Thoracic aorta (tissue), 2 donors: ENCODE data around the gene POU2F2. TPM values are rescaled to one million over a fixed set of nuclear protein-coding genes. Genes with fewer than 3 reads are reported as not detected.

Source experiments
- ATAC-seq: fragments of 150-250 bp; one replicate; pipeline ENCODE4 v1.8.0; 2017; ENCODE audit warnings: low read depth; ENCODE audit not compliant: insufficient number of reproducible peaks, low FRiP score
- DNase-seq: peaks from one replicate; pipeline ENCODE4 v3.0.0-alpha.2; 2020; ENCODE audit warnings: low spot score
- H3K27ac ChIP-seq, 2 donors: fragments of 200-600 bp; sonication (generic); 1 replicate in 1 of 2; 2 replicates in 1 of 2; pipeline ENCODE4 v1.5.1; 2016; ENCODE audit warnings: mild to moderate bottlenecking in 2 of 2, moderate library complexity in 2 of 2
- H3K27me3 ChIP-seq: fragments of 200-600 bp; sonication (generic); replicated peaks from 2 replicates; pipeline ENCODE4 v1.6.0; 2016; ENCODE audit warnings: mild to moderate bottlenecking; ENCODE audit not compliant: insufficient read depth
- H3K36me3 ChIP-seq: fragments of 200-600 bp; sonication (generic); one replicate; pipeline ENCODE4 v1.5.1; 2016
- H3K4me1 ChIP-seq, 2 donors: fragments of 200-600 bp; sonication (generic); 1 replicate in 1 of 2; 2 replicates in 1 of 2; pipeline versions ENCODE4 v1.5.1 to v1.6.0; 2016; ENCODE audit warnings: low read depth in 2 of 2, mild to moderate bottlenecking in 1 of 2; ENCODE audit not compliant: control insufficient read depth in 1 of 2
- H3K4me3 ChIP-seq: fragments of 200-600 bp; sonication (generic); 2 replicates; pipeline ENCODE4 v1.5.1; 2016; ENCODE audit warnings: mild to moderate bottlenecking
- H3K9me3 ChIP-seq: fragments of 200-600 bp; sonication (generic); 2 replicates; pipeline ENCODE4 v1.5.1; 2016
- CTCF ChIP-seq: fragments of 200-600 bp; sonication (generic); IDR thresholded peaks from one replicate; pipeline ENCODE4 v1.5.1; 2019; ENCODE audit warnings: antibody characterized with exemption
- total RNA-seq, 2 donors: library from RNA; depleted of rRNA; stranded (reverse); fragments of >200 nt; gene quantifications; one replicate each; pipeline versions ENCODE4 v1.1.0 to v1.2.3, GENCODE V29; 2016

Gene POU2F2
- total RNA-seq = 1 to 10 TPM in 1 of 2 donors, under 1 TPM in 1; 0.85 to 5.8 TPM

- DNase-seq = no peak
- peak within 1 kb of the TSS; percentile 64 for H3K4me3 ChIP-seq
- H3K4me1 ChIP-seq = peaks cover 4 to 15% of the 10 kb centered on the region in 2 donors
- TF ChIP-seq CTCF = no peak
- peaks cover 5% of the 10 kb centered on the region for H3K27me3 ChIP-seq
- no peaks in the 10 kb centered on the region for H3K36me3 ChIP-seq
- H3K27ac ChIP-seq = no peak within 1 kb of the TSS
- H3K9me3 ChIP-seq = no peaks in the 10 kb centered on the region
- ATAC-seq = no peak
These were observed at the start of gene POU2F2 for GRCh38 chr19:42132030-42132628. Gene POU2F2, minus strand, starts transcription at chr19:42132446. Its CDS starts 35 bp downstream, at chr19:42132411.

GRCh38 chr19:42178791-42179674 lies 46.8 kb upstream of the POU2F2 start:
- Histone ChIP-seq H3K36me3 (no peaks in the 10 kb centered on the region), H3K4me1 (peaks cover 5 to 18% of the 10 kb centered on the region in 2 donors), H3K4me3 (no peak overlapping the region), H3K9me3 (no peaks in the 10 kb centered on the region), H3K27ac (no peak overlapping the region), H3K27me3 (peaks cover 15% of the 10 kb centered on the region)
- no peak for TF ChIP-seq CTCF
- ATAC-seq (no peak), DNase-seq (no peak)

- no peak for TF ChIP-seq CTCF
- H3K9me3 ChIP-seq = no peaks in the 10 kb centered on the region
- DNase-seq (no peak), ATAC-seq (no peak)
- H3K27ac ChIP-seq = no peak overlapping the region
- H3K4me3 ChIP-seq = no peak overlapping the region
- H3K36me3 ChIP-seq = no peaks in the 10 kb centered on the region
- H3K4me1 ChIP-seq = peaks cover 5 to 18% of the 10 kb centered on the region in 2 donors
- H3K27me3 ChIP-seq = peaks cover 15% of the 10 kb centered on the region
These were observed 45.4 kb upstream of the POU2F2 start for GRCh38 chr19:42177686-42178019.

- peaks cover 5 to 18% of the 10 kb centered on the region in 2 donors for H3K4me1 ChIP-seq
- H3K27ac ChIP-seq = no peak overlapping the region
- peaks cover 15% of the 10 kb centered on the region for H3K27me3 ChIP-seq
- no peaks in the 10 kb centered on the region for H3K9me3 ChIP-seq
- TF ChIP-seq CTCF = peak; percentile 28
- DNase-seq (no peak), ATAC-seq (no peak)
- no peaks in the 10 kb centered on the region for H3K36me3 ChIP-seq
- H3K4me3 ChIP-seq = peak overlapping the region; percentile 81
These were observed 44.9 kb upstream of the POU2F2 start for GRCh38 chr19:42176990-42177685.

GRCh38 chr19:42176649-42176989 lies 44.4 kb upstream of the POU2F2 start:
- Histone ChIP-seq H3K27ac (no peak overlapping the region), H3K36me3 (no peaks in the 10 kb centered on the region), H3K9me3 (no peaks in the 10 kb centered on the region), H3K27me3 (peaks cover 15% of the 10 kb centered on the region), H3K4me3 (peak overlapping the region; percentile 81), H3K4me1 (peaks cover 5 to 18% of the 10 kb centered on the region in 2 donors)
- TF ChIP-seq CTCF = no peak
- ATAC-seq = no peak
- DNase-seq = no peak
